ENCODE data around the gene TMEM198. TPM values are rescaled to one million over a fixed set of nuclear protein-coding genes. Genes with fewer than 3 reads are reported as not detected.
A peak's percentile ranks its signal among the peaks of the same experiment; 100 is the strongest.

Gene TMEM198
- total and polyA plus RNA-seq, 2 experiments from 2014 or later = 8.0 to 10.4 TPM

- Histone ChIP-seq H3K4me1 (ENCODE audit: insufficient read depth) (peaks cover 24% of the 10 kb centered on the region), H3K27me3 (no peaks in the 10 kb centered on the region), H3K27ac (no peak overlapping the region), H3K4me2 (peak overlapping the region; percentile 88), H3K4me3 (no peak overlapping the region), H2AFZ (no peak overlapping the region), H3K9me3 (ENCODE audit: low read depth) (no peaks in the 10 kb centered on the region), H4K20me1 (ENCODE audit: insufficient read depth, poor library complexity, severe bottlenecking) (peaks cover 21% of the 10 kb centered on the region), H3K79me2 (peaks cover 16% of the 10 kb centered on the region), H3K36me3 (replicated peaks; ENCODE audit: insufficient read depth, low read depth) (no peaks in the 10 kb centered on the region), H3K9me2 (replicated peaks; ENCODE audit: insufficient read depth) (no peaks in the 10 kb centered on the region)
- DNase-seq (ENCODE audit: low spot score) = no peak
- TF ChIP-seq EZH2 (IDR thresholded peaks at IDR 0.05; ENCODE audit: borderline replicate concordance) (no peak), CTCF (IDR thresholded peaks at IDR 0.05; ENCODE audit: poor library complexity) (no peak), EZH2phosphoT487 (IDR thresholded peaks at IDR 0.05; ENCODE audit: low read depth, severe bottlenecking, unreplicated experiment) (no peak)
- 92% methylated on average over 12 of the region's 12 CpGs for WGBS (ENCODE audit: low lambda C conversion rate, missing lambda C conversion rate)
Measured at GRCh38 chr2:219540784-219541504, 2.9 kb upstream of the TMEM198 start.

GRCh38 chr2:219541611-219542180, 2.1 kb upstream of the TMEM198 start:
- Histone ChIP-seq H3K27ac (peak overlapping the region; percentile 93), H3K9me2 (replicated peaks; ENCODE audit: insufficient read depth) (no peaks in the 10 kb centered on the region), H3K79me2 (peaks cover 16% of the 10 kb centered on the region), H3K36me3 (replicated peaks; ENCODE audit: insufficient read depth, low read depth) (no peaks in the 10 kb centered on the region), H2AFZ (no peak overlapping the region), H3K9me3 (ENCODE audit: low read depth) (no peaks in the 10 kb centered on the region), H3K4me3 (peak overlapping the region; percentile 84), H4K20me1 (ENCODE audit: insufficient read depth, poor library complexity, severe bottlenecking) (peaks cover 21% of the 10 kb centered on the region), H3K4me2 (peak overlapping the region; percentile 88), H3K4me1 (ENCODE audit: insufficient read depth) (peaks cover 24% of the 10 kb centered on the region), H3K27me3 (no peaks in the 10 kb centered on the region)
- DNase-seq (ENCODE audit: low spot score) = peak; percentile 93
- WGBS (ENCODE audit: low lambda C conversion rate, missing lambda C conversion rate) = 4% methylated on average over 40 of the region's 48 CpGs
- TF ChIP-seq CTCF (IDR thresholded peaks at IDR 0.05; ENCODE audit: poor library complexity) = peak; percentile 100
- TF ChIP-seq EZH2 (IDR thresholded peaks at IDR 0.05; ENCODE audit: borderline replicate concordance) = no peak

GRCh38 chr2:219542931-219543595, 765 bp upstream of the TMEM198 start:
- Histone ChIP-seq H3K79me2 (peaks cover 16% of the 10 kb centered on the region), H4K20me1 (ENCODE audit: insufficient read depth, poor library complexity, severe bottlenecking) (peaks cover 21% of the 10 kb centered on the region), H2AFZ (peak overlapping the region; percentile 51), H3K27ac (peak overlapping the region; percentile 93), H3K4me1 (ENCODE audit: insufficient read depth) (peaks cover 20% of the 10 kb centered on the region), H3K36me3 (replicated peaks; ENCODE audit: insufficient read depth, low read depth) (no peaks in the 10 kb centered on the region), H3K9me2 (replicated peaks; ENCODE audit: insufficient read depth) (no peaks in the 10 kb centered on the region), H3K4me3 (peak overlapping the region; percentile 84), H3K4me2 (peak overlapping the region; percentile 88), H3K9me3 (ENCODE audit: low read depth) (no peaks in the 10 kb centered on the region), H3K27me3 (no peaks in the 10 kb centered on the region)
- peak; percentile 76 for DNase-seq (ENCODE audit: low spot score)
- WGBS (ENCODE audit: low lambda C conversion rate, missing lambda C conversion rate) = 2% methylated on average over 65 of the region's 66 CpGs
- TF ChIP-seq EZH2 (IDR thresholded peaks at IDR 0.05; ENCODE audit: borderline replicate concordance) (no peak), EZH2phosphoT487 (IDR thresholded peaks at IDR 0.05; ENCODE audit: low read depth, severe bottlenecking, unreplicated experiment) (no peak), CTCF (IDR thresholded peaks at IDR 0.05; ENCODE audit: poor library complexity) (no peak)
